ENCODE data around the gene NLE1.

NLE1 gene

GRCh38 chr17:35169835-35170363 lies 27.8 kb upstream of the NLE1 start:
- no peak overlapping the region for H3K4me3 ChIP-seq (replicated peaks; ENCODE audit: insufficient read depth, low read length)
- no peaks in the 10 kb centered on the region for H3K27me3 ChIP-seq (ENCODE audit: insufficient read depth, poor library complexity, severe bottlenecking)
- H3K27ac ChIP-seq (replicated peaks) = no peak overlapping the region
- no peak for DNase-seq (ENCODE audit: low read depth in 1 of 2, low spot score in 1 of 2)
- no peak for TF ChIP-seq POLR2AphosphoS5 (IDR thresholded peaks at IDR 0.05; ENCODE audit: low read depth)
- no peak for TF ChIP-seq CTCF (IDR thresholded peaks at IDR 0.05; ENCODE audit: insufficient read depth, low read length)
- TF ChIP-seq GABPA (IDR thresholded peaks at IDR 0.05; ENCODE audit: low read depth) = no peak
- TF ChIP-seq, protein P1, sequence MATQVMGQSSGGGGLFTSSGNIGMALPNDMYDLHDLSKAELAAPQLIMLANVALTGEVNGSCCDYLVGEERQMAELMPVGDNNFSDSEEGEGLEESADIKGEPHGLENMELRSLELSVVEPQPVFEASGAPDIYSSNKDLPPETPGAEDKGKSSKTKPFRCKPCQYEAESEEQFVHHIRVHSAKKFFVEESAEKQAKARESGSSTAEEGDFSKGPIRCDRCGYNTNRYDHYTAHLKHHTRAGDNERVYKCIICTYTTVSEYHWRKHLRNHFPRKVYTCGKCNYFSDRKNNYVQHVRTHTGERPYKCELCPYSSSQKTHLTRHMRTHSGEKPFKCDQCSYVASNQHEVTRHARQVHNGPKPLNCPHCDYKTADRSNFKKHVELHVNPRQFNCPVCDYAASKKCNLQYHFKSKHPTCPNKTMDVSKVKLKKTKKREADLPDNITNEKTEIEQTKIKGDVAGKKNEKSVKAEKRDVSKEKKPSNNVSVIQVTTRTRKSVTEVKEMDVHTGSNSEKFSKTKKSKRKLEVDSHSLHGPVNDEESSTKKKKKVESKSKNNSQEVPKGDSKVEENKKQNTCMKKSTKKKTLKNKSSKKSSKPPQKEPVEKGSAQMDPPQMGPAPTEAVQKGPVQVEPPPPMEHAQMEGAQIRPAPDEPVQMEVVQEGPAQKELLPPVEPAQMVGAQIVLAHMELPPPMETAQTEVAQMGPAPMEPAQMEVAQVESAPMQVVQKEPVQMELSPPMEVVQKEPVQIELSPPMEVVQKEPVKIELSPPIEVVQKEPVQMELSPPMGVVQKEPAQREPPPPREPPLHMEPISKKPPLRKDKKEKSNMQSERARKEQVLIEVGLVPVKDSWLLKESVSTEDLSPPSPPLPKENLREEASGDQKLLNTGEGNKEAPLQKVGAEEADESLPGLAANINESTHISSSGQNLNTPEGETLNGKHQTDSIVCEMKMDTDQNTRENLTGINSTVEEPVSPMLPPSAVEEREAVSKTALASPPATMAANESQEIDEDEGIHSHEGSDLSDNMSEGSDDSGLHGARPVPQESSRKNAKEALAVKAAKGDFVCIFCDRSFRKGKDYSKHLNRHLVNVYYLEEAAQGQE (IDR thresholded peaks at IDR 0.05; ENCODE audit: insufficient replicate concordance, low read depth) = no peak
- TF ChIP-seq SPI1 (IDR thresholded peaks at IDR 0.05; ENCODE audit: borderline replicate concordance, low read depth) = no peak

DNA sequence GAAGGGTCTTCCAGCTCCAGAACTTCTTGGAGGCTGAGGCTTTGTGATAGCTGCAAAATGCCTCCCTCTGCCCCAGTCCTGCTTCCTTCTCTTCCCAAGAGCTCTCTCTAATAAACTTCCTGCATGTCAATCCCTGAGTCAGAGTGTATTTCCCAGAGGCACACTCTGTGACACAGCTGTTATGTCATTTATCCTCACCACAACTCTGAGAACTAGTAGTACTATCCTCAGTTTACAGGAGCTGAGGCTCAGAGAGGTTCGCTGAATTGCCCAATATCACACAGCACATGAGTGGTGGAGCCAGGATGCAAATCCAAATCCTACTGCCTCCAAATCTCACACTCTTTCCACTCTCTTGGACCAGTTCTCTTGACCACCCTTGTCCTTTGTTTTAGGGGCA lies 25.6 kb upstream of the NLE1 start:
- no peak overlapping the region for H3K27ac ChIP-seq (replicated peaks)
- H3K4me3 ChIP-seq (replicated peaks; ENCODE audit: insufficient read depth, low read length) = no peak overlapping the region
- no peak for DNase-seq (ENCODE audit: low read depth in 1 of 2, low spot score in 1 of 2)
- H3K27me3 ChIP-seq (ENCODE audit: insufficient read depth, poor library complexity, severe bottlenecking) = no peaks in the 10 kb centered on the region
- TF ChIP-seq, protein P1 (IDR thresholded peaks at IDR 0.05; ENCODE audit: insufficient replicate concordance, low read depth) = no peak
- no peak for TF ChIP-seq GABPA (IDR thresholded peaks at IDR 0.05; ENCODE audit: low read depth)
- no peak for TF ChIP-seq POLR2AphosphoS5 (IDR thresholded peaks at IDR 0.05; ENCODE audit: low read depth)
- TF ChIP-seq CTCF (IDR thresholded peaks at IDR 0.05; ENCODE audit: insufficient read depth, low read length) = no peak
- TF ChIP-seq SPI1 (IDR thresholded peaks at IDR 0.05; ENCODE audit: borderline replicate concordance, low read depth) = no peak

GRCh38 chr17:35167046-35167445 lies 24.9 kb upstream of the NLE1 start:
- TF ChIP-seq, protein P1 (IDR thresholded peaks at IDR 0.05; ENCODE audit: insufficient replicate concordance, low read depth) = no peak
- TF ChIP-seq POLR2AphosphoS5 (IDR thresholded peaks at IDR 0.05; ENCODE audit: low read depth) = no peak
- no peak for TF ChIP-seq GABPA (IDR thresholded peaks at IDR 0.05; ENCODE audit: low read depth)
- H3K27ac ChIP-seq (replicated peaks) = no peak overlapping the region
- no peaks in the 10 kb centered on the region for H3K27me3 ChIP-seq (ENCODE audit: insufficient read depth, poor library complexity, severe bottlenecking)
- H3K4me3 ChIP-seq (replicated peaks; ENCODE audit: insufficient read depth, low read length) = no peak overlapping the region
- no peak for DNase-seq (ENCODE audit: low read depth in 1 of 2, low spot score in 1 of 2)
